Prostate gland (tissue), 2 donors: ENCODE data around the gene ZFP62.
"Not testable (repeated sequence)": the region's sequence is repeated elsewhere in the genome, so short reads cannot be mapped to it uniquely, and the experiment has no call there.

ENCODE experiments used
- POLR2A ChIP-seq: fragments of 450-650 bp; IDR thresholded peaks from one replicate; pipeline ENCODE4 v1.6.1; 2016; ENCODE audit warnings: antibody characterized with exemption, mild to moderate bottlenecking
- POLR2AphosphoS5 ChIP-seq: sonication (generic); formaldehyde crosslinking; IDR thresholded peaks from one replicate; pipeline ENCODE4 v1.6.1; 2017; ENCODE audit warnings: antibody characterized with exemption
- TF ChIP-seq, protein P1 (sequence below), 4 experiments: fragments of 200-600 bp in 2 of 4; fragments of 450-650 bp in 2 of 4; sonication (generic) in 2 of 4; IDR thresholded peaks; 1 replicate in 3 of 4; 2 replicates in 1 of 4; pipeline ENCODE4 v1.5.1; 2016 to 2019; ENCODE audit warnings: antibody characterized with exemption in 4 of 4, mild to moderate bottlenecking in 2 of 4, moderate library complexity in 2 of 4

DNA sequence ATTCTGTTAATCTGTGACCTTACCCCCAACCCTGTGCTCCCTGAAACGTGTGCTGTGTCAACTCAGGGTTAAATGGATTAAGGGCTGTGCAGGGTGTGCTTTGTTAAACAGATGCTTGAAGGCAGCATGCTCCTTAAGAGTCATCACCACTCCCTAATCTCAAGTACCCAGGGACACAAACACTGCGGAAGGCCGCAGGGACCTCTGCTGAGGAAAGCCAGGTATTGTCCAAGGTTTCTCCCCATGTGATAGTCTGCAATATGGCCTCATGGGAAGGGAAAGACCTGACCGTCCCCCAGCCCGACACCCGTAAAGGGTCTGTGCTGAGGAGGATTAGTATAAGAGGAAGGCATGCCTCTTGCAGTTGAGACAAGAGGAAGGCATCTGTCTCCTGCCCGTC, 33.7 kb downstream of the ZFP62 start:
- TF ChIP-seq POLR2AphosphoS5, POLR2A: not testable (repeated sequence)
- TF ChIP-seq, protein P1, sequence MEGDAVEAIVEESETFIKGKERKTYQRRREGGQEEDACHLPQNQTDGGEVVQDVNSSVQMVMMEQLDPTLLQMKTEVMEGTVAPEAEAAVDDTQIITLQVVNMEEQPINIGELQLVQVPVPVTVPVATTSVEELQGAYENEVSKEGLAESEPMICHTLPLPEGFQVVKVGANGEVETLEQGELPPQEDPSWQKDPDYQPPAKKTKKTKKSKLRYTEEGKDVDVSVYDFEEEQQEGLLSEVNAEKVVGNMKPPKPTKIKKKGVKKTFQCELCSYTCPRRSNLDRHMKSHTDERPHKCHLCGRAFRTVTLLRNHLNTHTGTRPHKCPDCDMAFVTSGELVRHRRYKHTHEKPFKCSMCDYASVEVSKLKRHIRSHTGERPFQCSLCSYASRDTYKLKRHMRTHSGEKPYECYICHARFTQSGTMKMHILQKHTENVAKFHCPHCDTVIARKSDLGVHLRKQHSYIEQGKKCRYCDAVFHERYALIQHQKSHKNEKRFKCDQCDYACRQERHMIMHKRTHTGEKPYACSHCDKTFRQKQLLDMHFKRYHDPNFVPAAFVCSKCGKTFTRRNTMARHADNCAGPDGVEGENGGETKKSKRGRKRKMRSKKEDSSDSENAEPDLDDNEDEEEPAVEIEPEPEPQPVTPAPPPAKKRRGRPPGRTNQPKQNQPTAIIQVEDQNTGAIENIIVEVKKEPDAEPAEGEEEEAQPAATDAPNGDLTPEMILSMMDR (IDR thresholded peaks at IDR 0.05) = not testable (repeated sequence)
